Common myeloid progenitor, CD34-positive (primary cell): ENCODE results near the gene HAPSTR1. TPM values are rescaled to one million over a fixed set of nuclear protein-coding genes. Genes with fewer than 3 reads are reported as not detected.
A peak's percentile ranks its signal among the peaks of the same experiment; 100 is the strongest.
"Not testable (repeated sequence)": the region's sequence is repeated elsewhere in the genome, so short reads cannot be mapped to it uniquely, and the experiment has no call there.

ENCODE experiments used
- CTCF ChIA-PET: fragments of 350-600 bp; sonication (Branson Sonifier 250); formaldehyde crosslinking; loops from one replicate; lab custom pipeline; 2021; ENCODE audit warnings: antibody characterized with exemption; lab: Charles Lee
- POLR2A ChIA-PET: fragments of 350-600 bp; sonication (Branson Sonifier 250); formaldehyde crosslinking; loops from one replicate; lab custom pipeline; 2021; ENCODE audit warnings: antibody characterized with exemption; lab: Charles Lee
- DNase-seq, 3 donors: peaks; one replicate each; pipeline versions ENCODE4 v3.0.0 to v3.0.0-alpha.2; 2013
- H3K27ac ChIP-seq, 2 experiments: 1 replicate in 1 of 2; 2 replicates in 1 of 2; pipeline ENCODE4 v1.7.0; 2013; ENCODE audit warnings: inconsistent platforms in 2 of 2, low read length in 2 of 2, mild to moderate bottlenecking in 2 of 2, low read depth in 1 of 2, moderate library complexity in 1 of 2; ENCODE audit not compliant: severe bottlenecking in 2 of 2, insufficient read depth in 1 of 2, poor library complexity in 1 of 2
- H3K27me3 ChIP-seq, 5 experiments: replicated peaks in 2 of 5; 1 replicate in 3 of 5; 2 replicates in 2 of 5; pipeline versions ENCODE4 v1.6.1 to v1.7.0; 2013; ENCODE audit warnings: low read length in 4 of 5, mild to moderate bottlenecking in 2 of 5, moderate library complexity in 2 of 5, inconsistent platforms in 1 of 5; ENCODE audit not compliant: insufficient read depth in 5 of 5, control insufficient read depth in 4 of 5
- H3K36me3 ChIP-seq, 4 experiments: 1 replicate in 2 of 4; 2 replicates in 2 of 4; pipeline versions ENCODE4 v1.6.1 to v1.7.0; 2013; ENCODE audit warnings: low read length in 3 of 4, control low read depth in 1 of 4, mild to moderate bottlenecking in 1 of 4; ENCODE audit not compliant: control insufficient read depth in 4 of 4, insufficient read depth in 4 of 4
- H3K4me1 ChIP-seq, 4 experiments: 1 replicate in 3 of 4; 2 replicates in 1 of 4; pipeline versions ENCODE4 v1.6.1 to v1.7.1; 2013; ENCODE audit warnings: low read length in 3 of 4, mild to moderate bottlenecking in 3 of 4, control low read depth in 1 of 4, inconsistent platforms in 1 of 4, moderate library complexity in 1 of 4; ENCODE audit not compliant: control insufficient read depth in 4 of 4, insufficient read depth in 4 of 4; ENCODE audit errors: control extremely low read depth in 1 of 4
- H3K4me3 ChIP-seq, 7 experiments: 1 replicate in 4 of 7; 2 replicates in 3 of 7; pipeline versions ENCODE4 v1.5.1 to v1.7.0; 2013; ENCODE audit warnings: mild to moderate bottlenecking in 7 of 7, low read length in 6 of 7, moderate library complexity in 6 of 7, inconsistent platforms in 2 of 7, low read depth in 2 of 7, control low read depth in 1 of 7; ENCODE audit not compliant: insufficient read depth in 4 of 7, control insufficient read depth in 1 of 7; ENCODE audit errors: extremely low read depth in 1 of 7
- H3K9me3 ChIP-seq, 5 experiments: 1 replicate in 4 of 5; 2 replicates in 1 of 5; pipeline versions ENCODE4 v1.6.1 to v1.7.1; 2013; ENCODE audit warnings: low read length in 4 of 5, mild to moderate bottlenecking in 2 of 5, inconsistent platforms in 1 of 5, low read depth in 1 of 5, moderate library complexity in 1 of 5; ENCODE audit not compliant: control insufficient read depth in 4 of 5, insufficient read depth in 2 of 5; ENCODE audit errors: control extremely low read depth in 1 of 5
- WGBS: methylation state at CpG from one replicate; pipeline ENCODE4 v1.1.5; 2013; ENCODE audit not compliant: insufficient coverage; 5-methylcytosine and 5-hydroxymethylcytosine counted together
- polyA plus RNA-seq: library from polyadenylated mRNA; unstranded; fragments of 120-200 nt; gene quantifications from one replicate; pipeline ENCODE4 v1.2.1, GENCODE V29; 2013

The HAPSTR1 gene
- 65.2 TPM for polyA plus RNA-seq

GRCh38 chr16:9090960-9091866 is at the start of gene HAPSTR1:
Gene HAPSTR1 (plus strand): TSS chr16:9091644. CDS start chr16:9092045, 401 bp downstream.
- peak within 1 kb of the TSS; percentile 84 to 97 (median 94) for H3K4me3 ChIP-seq
- CTCF ChIA-PET, result interaction anchor here (0.6 to 2.0 kb wide), 7 partner anchors 19 to 127 kb away, joined by 3 to 5 read pairs (median 3); no protein-coding TSS in a partner anchor
- DNase-seq, result peak; percentile 100
- H3K36me3 ChIP-seq, result peaks cover under 1 to 20% (median 5%) of the 10 kb centered on the region in 4 experiments
- no peaks in the 10 kb centered on the region for H3K9me3 ChIP-seq
- H3K27ac ChIP-seq, result peak within 1 kb of the TSS; percentile 94 to 98
- H3K4me1 ChIP-seq, result peaks cover 30 to 48% (median 43%) of the 10 kb centered on the region in 4 experiments
- POLR2A ChIA-PET, result interaction anchor here (0.6 to 2.4 kb wide), 7 partner anchors 9 to 222 kb away, joined by 3 to 16 read pairs (median 4); partner anchors contain the start of genes CARHSP1 and USP7
- no peaks in the 10 kb centered on the region for H3K27me3 ChIP-seq
- 0% methylated on average over 30 of the region's 79 CpGs for WGBS

GRCh38 chr16:9042533-9042932 is 48.9 kb upstream of the HAPSTR1 start:
- WGBS, result 95% methylated on average over 4 of the region's 5 CpGs
- POLR2A ChIA-PET, result no interaction called here
- Histone ChIP-seq H3K4me3 (no peak overlapping the region), H3K9me3 (peaks cover 0 to 4% (median 2%) of the 10 kb centered on the region in 5 experiments), H3K36me3 (no peaks in the 10 kb centered on the region), H3K27me3 (no peaks in the 10 kb centered on the region), H3K4me1 (peaks cover 0 to 3% (median 3%) of the 10 kb centered on the region in 4 experiments), H3K27ac (no peak overlapping the region)
- no peak for DNase-seq
- CTCF ChIA-PET, result interaction anchor here (1.8 kb wide), 1 partner anchor 92 kb away, joined by 4 read pairs; no protein-coding TSS in a partner anchor

GRCh38 chr16:9042964-9043680 is 48.3 kb upstream of the HAPSTR1 start:
- Histone ChIP-seq H3K4me1 (peaks cover 0 to 9% (median 7%) of the 10 kb centered on the region in 4 experiments), H3K27me3 (no peaks in the 10 kb centered on the region), H3K4me3 (no peak overlapping the region), H3K27ac (no peak overlapping the region), H3K36me3 (no peaks in the 10 kb centered on the region), H3K9me3 (peaks cover 0 to 4% (median 2%) of the 10 kb centered on the region in 5 experiments)
- POLR2A ChIA-PET, result no interaction called here
- WGBS, result 93% methylated on average over 13 of the region's 15 CpGs
- CTCF ChIA-PET, result interaction anchor here (0.5 to 1.8 kb wide), 2 partner anchors 16 to 91 kb away, joined by 3 to 4 read pairs; no protein-coding TSS in a partner anchor
- no peak for DNase-seq

GRCh38 chr16:9045562-9045961 is 45.9 kb upstream of the HAPSTR1 start:
- H3K27ac ChIP-seq, H3K4me3 ChIP-seq, H3K36me3 ChIP-seq, H3K9me3 ChIP-seq, POLR2A ChIA-PET, H3K27me3 ChIP-seq, DNase-seq: not testable (repeated sequence)
- H3K4me1 ChIP-seq, result peaks cover 0 to 12% (median 9%) of the 10 kb centered on the region in 4 experiments
- no CpG with 5 or more reads among the region's 3 CpGs for WGBS
- CTCF ChIA-PET, result interaction anchor here (1.4 kb wide), 1 partner anchor 12 kb away, joined by 7 read pairs; no protein-coding TSS in a partner anchor

- ChIA-PET POLR2A (no interaction called here), CTCF (interaction anchor here (0.6 to 1.9 kb wide), 6 partner anchors 13 to 477 kb away, joined by 3 to 8 read pairs (median 4); no protein-coding TSS in a partner anchor)
- peaks cover 0 to 4% (median 2%) of the 10 kb centered on the region in 5 experiments for H3K9me3 ChIP-seq
- H3K4me3 ChIP-seq, result no peak overlapping the region
- peaks cover 0 to 12% (median 9%) of the 10 kb centered on the region in 4 experiments for H3K4me1 ChIP-seq
- H3K36me3 ChIP-seq, result no peaks in the 10 kb centered on the region
- no CpG with 5 or more reads among the region's 1 CpG for WGBS
- no peak overlapping the region for H3K27ac ChIP-seq
- H3K27me3 ChIP-seq, result no peaks in the 10 kb centered on the region
- DNase-seq, result no peak
These were observed 44.8 kb upstream of the HAPSTR1 start for GRCh38 chr16:9046667-9047055.

- no peaks in the 10 kb centered on the region for H3K27me3 ChIP-seq
- no peak overlapping the region for H3K27ac ChIP-seq
- no peak overlapping the region for H3K4me3 ChIP-seq
- CTCF ChIA-PET, result interaction anchor here (1.0 to 1.9 kb wide), 8 partner anchors 15 to 478 kb away, joined by 3 to 8 read pairs (median 4); no protein-coding TSS in a partner anchor
- peaks cover 0 to 4% (median 0%) of the 10 kb centered on the region in 5 experiments for H3K9me3 ChIP-seq
- peak; percentile 89 to 95 (median 95) for DNase-seq
- no peaks in the 10 kb centered on the region for H3K36me3 ChIP-seq
- peaks cover 0 to 12% (median 9%) of the 10 kb centered on the region in 4 experiments for H3K4me1 ChIP-seq
- WGBS, result 8% methylated on average over 5 of the region's 7 CpGs
- POLR2A ChIA-PET, result no interaction called here
These were observed 43.6 kb upstream of the HAPSTR1 start for GRCh38 chr16:9047689-9048301.
